GM06990 (cell line): Measurements from ENCODE around the gene HDAC4.

Experiments
- DNase-seq: peaks from one replicate; pipeline ENCODE4 v3.0.0-alpha.2; 2011; ENCODE audit not compliant: insufficient read length; ENCODE audit errors: extremely low read depth
- H3K27me3 ChIP-seq: replicated peaks from 2 replicates; pipeline ENCODE4 v1.6.0; 2011; ENCODE audit warnings: low read length; ENCODE audit not compliant: control insufficient read depth, insufficient read depth
- H3K36me3 ChIP-seq: 2 replicates; pipeline ENCODE4 v1.5.1; 2011; ENCODE audit warnings: low read length; ENCODE audit not compliant: control insufficient read depth, insufficient read depth
- H3K4me3 ChIP-seq: replicated peaks from 2 replicates; pipeline ENCODE4 v1.5.1; 2011; ENCODE audit warnings: low read depth, mild to moderate bottlenecking, control low read depth, low read length
- CTCF ChIP-seq: IDR thresholded peaks from 2 replicates; pipeline ENCODE4 v1.5.1; 2011; ENCODE audit warnings: low read length, control low read depth, mild to moderate bottlenecking, inconsistent platforms; ENCODE audit not compliant: insufficient read depth, poor library complexity, severe bottlenecking

Gene HDAC4

GRCh38 chr2:239259603-239260298, 141.1 kb downstream of the HDAC4 start:
- Histone ChIP-seq H3K27me3 (no peaks in the 10 kb centered on the region; the same call in 1 of the 2 replicates), H3K36me3 (no peaks in the 10 kb centered on the region)
- TF ChIP-seq CTCF, result no peak

GRCh38 chr2:239259173-239259572, 141.6 kb downstream of the HDAC4 start:
- Histone ChIP-seq H3K36me3 (no peaks in the 10 kb centered on the region), H3K4me3 (no peak overlapping the region), H3K27me3 (no peaks in the 10 kb centered on the region; the same call in 1 of the 2 replicates)
- no peak for TF ChIP-seq CTCF
- peak; percentile 54 for DNase-seq

More at GRCh38 chr2:239259603-239260298, 141.1 kb downstream of the HDAC4 start:
- DNase-seq, result peak; percentile 48
- H3K4me3 ChIP-seq, result peak overlapping the region; percentile 12; the same call in 1 of the 2 replicates

- H3K36me3 ChIP-seq, result no peaks in the 10 kb centered on the region
- H3K27me3 ChIP-seq, result no peaks in the 10 kb centered on the region; the same call in 1 of the 2 replicates
- H3K4me3 ChIP-seq, result no peak overlapping the region
- TF ChIP-seq CTCF, result no peak
- DNase-seq, result no peak
Measured at GRCh38 chr2:239258248-239258647, 142.6 kb downstream of the HDAC4 start.

GRCh38 chr2:239257511-239257937, 143.3 kb downstream of the HDAC4 start:
- peak; percentile 47 for DNase-seq
- H3K36me3 ChIP-seq, result no peaks in the 10 kb centered on the region
- H3K27me3 ChIP-seq, result no peaks in the 10 kb centered on the region; the same call in 1 of the 2 replicates
- no peak for TF ChIP-seq CTCF
- no peak overlapping the region for H3K4me3 ChIP-seq

GRCh38 chr2:239256350-239256743, 144.5 kb downstream of the HDAC4 start:
- DNase-seq, result no peak
- no peak for TF ChIP-seq CTCF
- Histone ChIP-seq H3K36me3 (no peaks in the 10 kb centered on the region), H3K27me3 (peaks cover 2% of the 10 kb centered on the region; the same call in 1 of the 2 replicates), H3K4me3 (no peak overlapping the region)
